Left colon (tissue), 2 donors: ENCODE data around the gene CAP1. TPM values are rescaled to one million over a fixed set of nuclear protein-coding genes. Genes with fewer than 3 reads are reported as not detected.
"Not testable (repeated sequence)": the region's sequence is repeated elsewhere in the genome, so short reads cannot be mapped to it uniquely, and the experiment has no call there.

Experiments
- ATAC-seq: fragments of 200-7000 bp; cut with Tn5 transposase; one replicate; pipeline ENCODE4 v1.9.1; 2020; ENCODE audit warnings: mild to moderate bottlenecking, moderate library complexity
- DNase-seq, 2 donors: peaks; one replicate each; pipeline ENCODE4 v3.0.0-alpha.2; 2020
- intact Hi-C, 2 donors: fragments of 100-400 bp; cut with DNase I in 1 of 2; cut with micrococcal nuclease in 1 of 2; formaldehyde crosslinking; loops; one replicate each; pipeline versions ENCODE4 v1.11.2 to v1.14.0; 2022; cut with DNase I, micrococcal nuclease
- total RNA-seq, 2 donors: library from RNA; stranded (reverse); fragmentation: NEBNext Ultra II Directional; extraction: Animal tissue kit (Norgen Biotek cat#: 25700); gene quantifications; one replicate each; pipeline ENCODE4 v1.2.1, GENCODE V29; 2021
- donor health status: DM: no; HTN: no; CAD: no.
- donor health status: DM: yes; HTN: yes; CAD: no.

The CAP1 gene
- total RNA-seq, 2 donors from 2014 or later, result 474 to 514 TPM

DNA sequence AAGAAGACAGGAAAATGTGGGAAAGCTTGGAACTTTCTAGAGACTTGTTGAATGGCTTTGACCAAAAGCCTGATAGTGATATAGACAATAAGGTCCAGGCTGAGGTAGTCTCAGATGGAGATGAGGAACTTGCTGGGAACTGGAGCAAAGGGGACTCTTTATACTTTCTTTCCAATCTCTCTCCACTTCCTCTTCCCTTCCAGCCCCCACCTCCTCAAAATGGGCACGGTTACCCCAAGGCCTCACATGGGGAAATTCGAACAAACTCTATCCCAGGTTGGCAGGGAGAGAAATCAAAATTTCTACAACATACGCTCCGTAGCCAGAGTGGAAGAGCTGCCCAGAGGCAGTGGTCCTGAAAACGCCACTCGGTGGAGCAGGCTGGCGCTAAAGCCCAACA is 41.3 kb downstream of the CAP1 start:
- DNase-seq (no peak), ATAC-seq (no peak)
- intact Hi-C loops, result no loop called here

DNA sequence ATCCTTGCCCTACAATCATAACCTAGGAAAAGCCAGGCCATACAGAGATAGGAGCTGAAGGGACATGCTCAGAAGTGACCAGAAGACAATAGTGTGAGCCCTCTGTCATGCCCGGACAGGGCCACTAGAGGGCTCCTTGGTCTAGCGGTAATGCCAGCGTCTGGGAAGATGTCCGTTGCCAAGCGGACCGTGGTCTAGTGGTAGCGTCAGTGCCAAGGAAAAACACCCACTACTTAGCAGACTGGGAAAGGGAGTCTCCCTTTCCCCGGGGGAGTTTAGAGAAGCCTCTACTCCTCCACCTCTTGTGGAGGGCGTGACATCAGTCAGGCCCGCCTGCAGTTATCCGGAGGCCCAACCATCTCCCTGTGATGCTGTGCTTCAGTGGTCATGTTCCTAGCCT is 44.2 kb downstream of the CAP1 start:
- ATAC-seq, intact Hi-C loops: not testable (repeated sequence)
- DNase-seq, result peak; percentile 52 to 71

DNA sequence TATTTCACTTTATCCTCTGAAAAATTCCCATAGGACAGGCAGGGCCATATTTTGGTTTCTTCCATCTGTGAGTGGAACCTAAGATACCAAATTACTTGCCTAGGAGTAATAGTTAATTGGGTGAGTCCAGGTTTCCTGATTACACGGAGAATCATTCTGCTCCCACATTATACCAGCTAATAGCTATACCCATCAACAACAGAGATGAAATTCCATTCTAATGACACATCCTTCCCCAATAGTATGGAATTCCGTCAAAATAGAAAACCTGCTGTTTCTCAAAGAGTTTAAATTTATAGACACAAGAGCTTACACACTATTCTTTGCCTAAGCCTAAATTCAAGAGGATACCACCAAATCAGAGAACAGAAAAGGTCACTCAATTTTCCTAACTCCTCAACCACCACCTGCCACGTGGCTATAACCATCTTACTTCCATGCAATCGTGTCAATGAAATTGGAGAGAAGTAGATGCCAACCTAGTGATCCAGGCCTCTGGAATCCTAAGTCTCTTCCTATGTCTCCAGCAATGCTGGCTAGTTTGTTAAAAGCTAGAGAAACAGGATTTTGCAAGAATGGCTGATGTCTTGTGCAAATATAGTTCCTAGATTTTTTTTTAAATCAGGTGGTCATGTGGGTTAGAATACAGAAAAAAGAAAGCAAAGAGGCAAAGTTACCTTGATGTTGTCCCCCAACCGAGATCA is 50.3 kb downstream of the CAP1 start:
- no peak for DNase-seq
- ATAC-seq, result no peak
- intact Hi-C loops, result no loop called here

DNA sequence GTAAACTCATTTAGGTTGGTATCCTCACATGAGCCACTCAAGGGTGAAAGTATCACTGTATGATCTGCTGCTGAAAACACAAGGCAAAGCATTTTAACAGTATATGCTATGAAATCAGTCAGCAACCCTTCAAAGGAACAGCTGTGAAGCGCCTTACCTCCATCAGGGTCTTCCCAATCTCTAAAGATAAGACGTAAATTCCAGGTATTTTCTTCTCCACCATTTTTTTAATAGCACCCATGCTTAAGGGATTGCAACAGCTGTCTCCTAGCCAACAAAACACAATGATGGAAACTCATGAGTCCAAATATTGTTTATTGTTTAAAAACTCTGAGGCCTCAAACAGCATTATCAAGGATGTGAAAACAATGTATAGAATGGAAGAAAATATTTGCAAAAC is 51.7 kb downstream of the CAP1 start:
- no peak for DNase-seq
- no peak for ATAC-seq
- intact Hi-C loops, result no loop called here

GRCh38 chr1:40092706-40093639 is 52.4 kb downstream of the CAP1 start:
- intact Hi-C loops, result no loop called here
- ATAC-seq (no peak), DNase-seq (no peak)

DNA sequence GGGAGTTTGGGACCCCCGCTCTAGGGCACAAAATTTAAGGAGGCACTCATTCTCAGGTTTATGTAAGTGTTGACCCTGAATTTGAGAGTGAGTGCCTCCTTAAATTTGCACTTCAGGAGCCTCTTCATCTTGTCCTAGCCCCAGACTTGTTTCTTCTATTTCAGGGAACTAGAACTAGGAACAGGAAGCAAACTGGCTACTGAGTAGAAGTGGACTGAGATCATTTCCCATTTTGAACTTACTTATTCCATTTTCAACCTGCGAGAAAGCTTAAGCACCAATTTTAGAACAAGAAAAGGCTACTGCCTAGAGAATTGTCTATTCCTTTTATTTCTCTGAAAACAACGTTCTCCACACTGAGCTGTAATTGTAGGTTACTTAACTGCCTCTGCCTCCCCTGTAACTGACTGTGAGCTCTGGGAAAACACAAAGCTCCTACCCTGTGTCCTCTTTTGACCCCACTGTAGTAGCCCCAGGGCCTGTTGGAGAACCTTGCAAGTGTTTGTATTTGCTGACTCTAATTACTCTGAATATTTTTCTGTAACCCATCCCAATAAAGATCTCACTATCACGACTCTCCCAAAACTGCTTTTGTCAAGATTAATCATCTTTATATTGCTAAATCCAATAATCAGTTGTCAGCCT is 54.1 kb downstream of the CAP1 start:
- no peak for DNase-seq
- ATAC-seq, result no peak
- intact Hi-C loops, result no loop called here

- intact Hi-C loops, result no loop called here
- no peak for ATAC-seq
These were observed 55.3 kb downstream of the CAP1 start for GRCh38 chr1:40095806-40096205.

DNA sequence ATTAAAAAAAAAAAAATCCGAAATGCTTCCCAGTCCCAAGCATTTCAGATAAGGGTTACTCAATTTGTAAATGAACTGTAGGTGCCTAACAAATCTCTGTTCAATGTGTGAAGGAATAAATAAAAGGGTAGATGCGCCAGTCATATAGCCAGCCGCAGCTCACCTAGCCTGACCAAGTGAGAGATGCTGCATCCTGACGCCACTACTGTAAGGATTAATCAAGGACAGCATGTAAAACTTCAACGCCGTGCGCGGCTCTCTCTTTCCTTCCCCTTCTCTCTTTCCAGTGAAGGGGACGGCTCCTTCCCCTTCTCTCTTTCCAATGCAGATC is 56.1 kb downstream of the CAP1 start:
- DNase-seq, result no peak
- intact Hi-C loops, result no loop called here
- ATAC-seq, result peak; percentile 55

More at GRCh38 chr1:40095806-40096205, 55.3 kb downstream of the CAP1 start:
- DNase-seq, result no peak

DNA sequence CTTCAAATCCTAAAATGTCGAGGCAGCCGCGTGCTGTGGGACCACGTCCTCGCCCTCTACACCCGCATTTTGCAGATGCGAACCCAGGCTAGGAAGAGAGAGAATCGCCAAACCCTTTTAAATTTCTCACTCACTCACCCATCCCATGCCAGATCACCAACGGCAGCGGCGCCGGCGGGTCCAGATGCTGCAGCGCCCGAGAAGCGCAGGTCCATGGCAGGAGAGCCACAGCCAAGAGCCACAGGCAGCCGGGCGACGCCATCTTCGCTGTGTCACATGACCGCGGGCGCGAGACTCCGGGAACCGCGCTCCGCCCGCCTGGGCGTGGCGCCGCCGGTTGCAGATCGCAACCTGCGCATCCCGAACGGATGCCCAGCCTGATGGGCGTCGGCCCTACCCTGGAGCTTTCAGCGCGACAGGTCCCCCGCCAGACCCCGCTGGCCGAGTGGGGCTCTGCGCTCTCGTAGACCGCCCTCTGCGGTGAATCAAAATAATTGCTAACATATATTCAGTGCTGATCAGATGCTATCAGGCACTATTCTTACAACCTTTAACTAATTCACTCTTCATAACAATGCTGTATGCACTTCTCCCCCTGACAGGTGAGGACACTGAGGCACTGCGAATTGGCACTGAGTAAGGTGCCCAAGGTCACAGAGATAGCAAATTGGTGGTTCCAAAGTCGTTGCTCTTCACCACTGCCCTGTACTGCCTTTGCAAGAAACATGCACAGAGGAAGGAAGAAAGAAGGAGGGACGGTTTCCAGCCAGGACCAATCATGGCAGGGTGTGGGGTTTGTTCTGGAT is 56.7 kb downstream of the CAP1 start, which contains the start of gene PPT1:
PPT1 (minus strand) TSS at position 276 of the 806 bp plus-strand sequence; CDS start at position 262, 14 bp downstream.
- peak; percentile 99 for ATAC-seq
- DNase-seq, result peak; percentile 73 to 85
- intact Hi-C loops, result no loop called here

DNA sequence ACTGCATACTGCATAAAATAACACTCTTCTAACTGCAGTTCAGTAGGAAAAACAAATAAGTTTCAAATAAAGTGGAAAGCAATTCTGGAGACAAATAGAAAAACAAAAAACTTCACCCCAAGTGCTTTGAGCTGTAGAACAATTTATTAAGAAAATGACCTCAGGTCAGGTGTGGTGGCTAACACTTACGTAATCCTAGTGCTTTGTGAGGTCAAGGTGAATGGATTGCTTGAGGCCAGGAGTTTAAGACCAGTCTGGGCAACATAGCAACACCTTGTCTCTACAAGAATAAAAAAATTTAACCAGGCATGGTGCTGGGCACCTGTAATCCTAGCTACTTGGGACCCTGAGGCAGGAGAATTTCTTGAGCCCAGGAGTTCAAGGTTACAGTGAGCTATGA is 61.5 kb downstream of the CAP1 start:
- ATAC-seq (no peak), DNase-seq (no peak)
- intact Hi-C loops, result no loop called here

DNA sequence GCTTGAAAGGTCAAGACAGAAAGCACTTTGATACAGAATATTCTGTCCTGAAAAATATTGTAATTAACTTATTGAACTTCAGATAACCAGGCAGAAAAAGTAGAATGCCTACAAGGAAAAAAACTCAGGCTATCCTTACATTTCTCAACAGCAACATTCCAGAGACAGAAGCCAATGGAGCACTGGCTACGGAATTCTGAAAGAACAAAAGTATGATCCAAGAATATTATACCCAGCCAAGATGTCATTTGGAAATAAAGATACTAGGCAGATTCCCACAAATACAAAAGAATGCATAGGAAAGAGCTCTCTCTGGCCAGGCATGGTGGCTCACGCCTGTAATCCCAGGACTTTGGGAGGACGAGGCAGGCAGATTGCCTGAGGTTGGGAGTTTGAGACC is 62.4 kb downstream of the CAP1 start:
- DNase-seq (no peak), ATAC-seq (no peak)
- intact Hi-C loops, result no loop called here

GRCh38 chr1:40105028-40105427 is 64.5 kb downstream of the CAP1 start:
- DNase-seq (no peak), ATAC-seq (no peak)
- intact Hi-C loops, result no loop called here

- intact Hi-C loops, result no loop called here
- DNase-seq, result no peak
These were observed 66.9 kb downstream of the CAP1 start for GRCh38 chr1:40107290-40107959.

GRCh38 chr1:40110389-40110788 is 69.9 kb downstream of the CAP1 start:
- DNase-seq, result no peak
- no peak for ATAC-seq
- intact Hi-C loops, result no loop called here

More at GRCh38 chr1:40107290-40107959, 66.9 kb downstream of the CAP1 start:
- no peak for ATAC-seq

GRCh38 chr1:40114400-40114799 is 73.9 kb downstream of the CAP1 start:
- no peak for DNase-seq
- intact Hi-C loops, result no loop called here
- ATAC-seq, result no peak

- ATAC-seq (no peak), DNase-seq (no peak)
- intact Hi-C loops, result no loop called here
These were observed 79.6 kb downstream of the CAP1 start for GRCh38 chr1:40120128-40120527.
